Left ventricle myocardium superior (tissue), 1 donor: ENCODE measurements around the gene UNC5C. TPM values are rescaled to one million over a fixed set of nuclear protein-coding genes. Genes with fewer than 3 reads are reported as not detected.

Experiments
- ATAC-seq: fragments of 200-7000 bp; cut with Tn5 transposase; one replicate; pipeline ENCODE4 v1.9.1; 2020; ENCODE audit warnings: mild to moderate bottlenecking, moderate library complexity
- DNase-seq: peaks from one replicate; pipeline ENCODE4 v3.0.0-alpha.2; 2020
- intact Hi-C: fragments of 100-400 bp; cut with micrococcal nuclease; formaldehyde crosslinking; loops from one replicate; pipeline ENCODE4 v1.11.0; 2022
- total RNA-seq: library from RNA; stranded (reverse); fragmentation: NEBNext Ultra II Directional; extraction: Animal tissue kit (Norgen Biotek cat#: 25700); gene quantifications from one replicate; pipeline ENCODE4 v1.2.1, GENCODE V29; 2021
- donor health status: DM: no; HTN: yes; CAD: no; lungs with severe emphysema.

The UNC5C gene
- total RNA-seq, 1 donor from 2014 or later, result 0.72 TPM

- DNase-seq, result no peak
- intact Hi-C loops, result no loop called here
- no peak for ATAC-seq
Observed at GRCh38 chr4:95256108-95256835, 292.5 kb downstream of the UNC5C start.

- no peak for DNase-seq
- peak; percentile 90 for ATAC-seq
- intact Hi-C loops, result no loop called here
Observed at GRCh38 chr4:95255396-95256107, 293.2 kb downstream of the UNC5C start.

- ATAC-seq (no peak), DNase-seq (no peak)
Observed at GRCh38 chr4:95251568-95251967, 297.2 kb downstream of the UNC5C start.

GRCh38 chr4:95250544-95251137, 298.1 kb downstream of the UNC5C start:
- DNase-seq, result no peak
- no peak for ATAC-seq
- intact Hi-C loops, result no loop called here

More at GRCh38 chr4:95251568-95251967, 297.2 kb downstream of the UNC5C start:
- intact Hi-C loops, result no loop called here

DNA sequence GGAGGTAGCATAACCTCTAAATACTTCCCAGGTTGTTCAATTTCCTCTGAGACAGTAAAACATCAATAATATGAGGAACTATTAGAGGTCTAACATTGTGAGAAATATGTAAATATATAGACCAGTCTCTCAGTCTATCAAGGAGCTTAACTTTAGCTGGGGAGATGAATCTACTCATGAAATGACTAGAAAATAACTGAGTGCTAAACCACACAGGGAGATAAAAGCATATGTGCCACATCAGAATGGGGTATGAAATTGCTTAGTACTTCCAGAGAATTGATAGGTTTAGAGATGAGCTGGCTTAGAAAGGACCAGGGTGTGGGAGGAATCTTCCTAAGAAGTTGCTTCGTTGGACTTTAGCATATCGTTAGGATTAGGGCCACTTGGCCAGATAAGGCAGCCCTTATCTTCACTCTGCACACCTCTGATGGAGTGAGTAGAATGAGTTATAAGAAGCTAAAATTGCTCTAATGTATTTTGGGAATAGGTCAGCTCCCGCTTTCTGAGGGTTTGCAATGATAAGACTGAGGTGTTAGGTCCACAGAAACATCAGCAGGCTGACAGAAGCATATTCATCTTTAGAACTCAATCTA, 299.2 kb downstream of the UNC5C start:
- intact Hi-C loops, result no loop called here
- ATAC-seq (no peak), DNase-seq (no peak)

DNA sequence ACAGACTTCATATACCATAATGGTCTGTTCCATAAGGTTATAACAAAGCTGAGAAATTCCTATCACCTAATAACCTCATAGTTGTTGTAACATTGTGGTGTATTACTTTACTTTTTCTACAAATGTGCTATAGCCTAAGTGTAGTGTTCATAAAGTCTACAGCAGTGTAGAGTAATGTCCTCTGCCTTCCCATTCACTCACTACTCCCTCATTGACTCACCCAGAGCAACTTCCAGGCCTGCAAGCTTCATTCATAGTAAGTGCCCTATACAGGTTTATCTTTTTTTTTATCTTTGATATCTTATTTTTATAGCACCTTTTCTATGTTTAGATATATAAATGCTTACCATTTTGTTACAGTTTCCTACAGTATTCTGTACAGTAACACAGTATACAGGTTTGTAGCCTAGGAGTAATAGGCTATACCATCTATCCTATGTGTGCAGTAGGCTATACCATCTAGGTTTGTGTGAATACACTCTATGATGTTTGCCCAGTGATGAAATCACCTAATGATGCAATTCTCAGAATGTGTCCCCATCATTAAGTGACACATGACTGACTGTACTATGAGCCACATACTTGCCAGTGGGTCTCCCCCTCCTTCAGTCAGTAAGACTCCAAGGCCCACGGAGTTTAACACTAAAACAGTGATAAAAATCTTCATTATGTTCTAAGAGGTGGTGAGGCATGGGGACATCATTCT, 299.9 kb downstream of the UNC5C start:
- intact Hi-C loops, result no loop called here
- no peak for DNase-seq
- ATAC-seq, result no peak

DNA sequence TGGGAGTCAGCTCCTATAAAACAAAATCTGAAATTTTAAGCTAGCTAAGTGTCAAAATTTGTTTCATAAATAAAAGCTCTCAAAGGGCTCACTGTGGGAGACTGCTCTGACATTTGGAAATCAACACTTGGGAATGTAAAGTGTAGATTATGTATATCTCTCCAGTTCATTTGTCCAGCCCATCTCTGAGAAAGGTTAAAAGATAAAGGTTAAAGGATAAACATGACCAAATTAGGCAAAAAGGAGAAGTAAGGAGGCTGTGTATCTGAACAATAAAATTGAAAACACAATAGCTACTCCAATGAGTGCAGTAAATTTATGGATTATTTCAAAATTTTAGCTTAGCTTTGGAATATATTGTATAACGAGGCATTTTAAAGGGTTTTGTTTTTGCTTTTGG, 304.9 kb downstream of the UNC5C start:
- ATAC-seq (no peak), DNase-seq (no peak)
- intact Hi-C loops, result no loop called here

GRCh38 chr4:95238554-95238953, 310.2 kb downstream of the UNC5C start:
- DNase-seq (no peak), ATAC-seq (no peak)
- intact Hi-C loops, result no loop called here

DNA sequence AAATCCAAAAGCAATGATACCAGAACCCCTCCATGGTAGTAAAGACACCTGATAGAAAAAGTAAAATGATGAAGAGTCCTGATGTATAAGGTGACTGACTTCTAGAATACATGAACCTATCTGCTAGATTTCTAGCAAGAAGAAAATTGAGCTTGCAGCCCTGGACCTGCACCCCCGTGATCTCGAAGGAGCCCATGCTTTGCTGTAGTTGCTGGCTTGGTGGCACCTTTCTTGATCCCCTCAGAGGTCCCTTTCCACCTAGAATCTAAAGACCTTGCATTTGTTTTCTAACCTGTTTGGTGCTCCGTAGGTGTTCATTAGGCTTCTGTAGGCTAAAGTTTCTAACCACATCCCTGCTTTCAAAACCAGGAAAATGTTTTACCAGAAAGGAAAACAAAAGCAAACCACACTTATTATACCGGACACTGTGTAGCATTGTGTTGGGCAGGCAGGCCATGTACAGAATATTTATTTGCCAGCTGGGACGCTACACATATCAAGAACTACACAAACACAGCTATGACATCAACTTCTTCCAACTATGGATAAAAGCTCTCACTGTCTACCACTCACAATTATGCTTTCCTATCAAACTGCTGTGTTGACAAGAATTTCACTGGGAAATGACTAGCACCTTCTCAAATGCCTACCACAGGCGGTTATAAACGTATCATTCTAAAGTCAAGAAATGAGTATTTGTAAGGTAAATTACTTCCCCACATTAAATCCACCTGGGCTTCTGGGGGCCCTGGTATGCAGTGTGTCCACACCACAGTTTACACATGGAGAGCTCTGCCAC, 316.2 kb downstream of the UNC5C start:
- intact Hi-C loops, result no loop called here
- no peak for ATAC-seq
- DNase-seq, result no peak

- intact Hi-C loops, result no loop called here
- no peak for DNase-seq
- ATAC-seq, result no peak
Observed at GRCh38 chr4:95231681-95232080, 317.1 kb downstream of the UNC5C start.

GRCh38 chr4:95225849-95226248, 322.9 kb downstream of the UNC5C start:
- DNase-seq, result no peak
- no peak for ATAC-seq
- intact Hi-C loops, result no loop called here

- DNase-seq (no peak), ATAC-seq (no peak)
- intact Hi-C loops, result no loop called here
Observed at GRCh38 chr4:95224402-95224801, 324.4 kb downstream of the UNC5C start.

GRCh38 chr4:95220205-95221175, 328.3 kb downstream of the UNC5C start:
- ATAC-seq, result no peak
- intact Hi-C loops, result no loop called here
- DNase-seq, result no peak

DNA sequence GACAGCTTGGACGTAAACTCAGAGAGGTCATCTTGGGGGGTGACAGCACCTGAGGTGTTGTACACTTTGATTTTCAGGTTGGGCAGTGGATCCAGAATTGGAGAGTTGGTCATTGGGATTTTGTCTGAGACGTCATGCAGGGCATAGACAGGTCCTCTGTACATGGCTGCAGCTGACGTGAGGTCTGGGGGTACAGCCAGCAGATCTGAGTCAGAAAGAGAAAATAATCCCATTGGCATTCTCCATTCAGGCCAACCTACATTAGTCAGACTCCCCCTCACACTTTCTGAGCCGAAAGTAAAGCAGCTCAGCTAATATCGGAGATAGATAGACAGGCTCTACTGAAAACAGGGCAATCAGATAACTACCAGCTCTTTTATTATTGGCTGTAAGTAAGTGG, 329.7 kb downstream of the UNC5C start:
- intact Hi-C loops, result no loop called here
- DNase-seq, result no peak
- no peak for ATAC-seq

GRCh38 chr4:95217197-95217596, 331.6 kb downstream of the UNC5C start:
- intact Hi-C loops, result no loop called here
- ATAC-seq, result no peak
- DNase-seq, result no peak

DNA sequence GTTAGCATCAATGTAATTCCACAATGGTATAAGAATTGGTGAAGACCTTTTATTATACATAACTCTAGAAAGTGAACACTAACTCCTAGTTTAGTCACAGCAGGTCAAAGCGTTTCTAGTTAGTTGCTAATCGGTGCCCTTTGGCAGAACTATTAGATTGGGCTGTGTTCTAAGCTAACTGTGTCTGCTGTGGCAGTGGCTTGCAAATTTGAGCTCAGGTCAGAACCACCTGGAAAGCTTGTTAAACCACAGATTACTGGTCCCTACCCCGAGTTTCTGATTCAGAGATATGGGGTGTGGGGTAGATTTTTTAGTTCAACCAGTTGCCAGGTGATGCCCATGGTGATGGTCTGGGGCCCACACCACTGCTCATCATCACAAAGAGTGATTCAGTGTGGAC, 332.1 kb downstream of the UNC5C start:
- intact Hi-C loops, result no loop called here
- ATAC-seq (no peak), DNase-seq (no peak)

DNA sequence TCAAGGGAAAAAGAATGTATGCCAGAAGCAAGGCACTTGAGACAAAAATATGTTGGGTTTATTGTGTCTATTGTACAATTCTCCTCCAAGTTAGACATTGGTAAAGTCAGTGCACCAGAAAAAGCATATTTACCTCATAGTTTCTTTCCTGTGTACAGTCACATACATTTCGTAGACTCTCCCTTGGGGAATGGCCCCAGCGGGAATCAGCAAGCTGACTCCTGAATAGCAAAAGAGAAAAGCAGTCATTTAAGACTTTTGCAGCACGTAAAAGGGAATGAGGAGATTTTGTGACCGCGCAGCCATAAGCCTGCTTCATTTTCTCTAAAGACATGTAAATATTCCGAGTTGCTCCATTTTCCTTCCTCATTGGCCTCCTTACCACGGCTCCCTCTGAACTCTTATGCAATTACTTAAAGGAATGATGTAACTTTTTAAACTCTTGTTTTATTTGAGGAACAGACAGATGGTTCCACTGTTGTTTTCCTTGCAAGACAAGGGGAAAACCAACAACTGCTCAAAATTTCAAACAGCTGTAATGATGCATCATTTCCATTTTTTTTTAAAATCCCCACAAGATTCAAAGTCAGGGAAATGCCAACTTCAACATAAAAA, 332.7 kb downstream of the UNC5C start:
- ATAC-seq (peak; percentile 28), DNase-seq (no peak)
- intact Hi-C loops, result no loop called here
